WTC11 (cell line): Measurements from ENCODE around the gene HOXD10. TPM values are rescaled to one million over a fixed set of nuclear protein-coding genes. Genes with fewer than 3 reads are reported as not detected.

Experiments used
- ATAC-seq: fragments of 200-7000 bp; cut with Tn5 transposase; 2 replicates; pipeline ENCODE4 v1.10.0; 2021; ENCODE audit warnings: mild to moderate bottlenecking, moderate library complexity
- CTCF ChIA-PET: fragments of 300-600 bp; sonication (Branson Sonifier 250); formaldehyde crosslinking; loops from one replicate; lab custom pipeline; 2021; ENCODE audit warnings: antibody characterized with exemption; lab: Charles Lee
- POLR2A ChIA-PET: fragments of 350-600 bp; sonication (Branson Sonifier 250); formaldehyde crosslinking; loops from one replicate; lab custom pipeline; 2021; ENCODE audit warnings: antibody characterized with exemption; lab: Charles Lee
- DNase-seq: peaks from one replicate; pipeline ENCODE4 v3.0.0; 2021; ENCODE audit warnings: low spot score
- H3K27ac Mint-ChIP-seq: 2 replicates; pipeline ENCODE4 v1.8.0; 2021; ENCODE audit warnings: mixed read lengths
- H3K27me3 Mint-ChIP-seq: 2 replicates; pipeline ENCODE4 v1.8.0; 2021; ENCODE audit warnings: low read depth, mild to moderate bottlenecking, moderate library complexity, mixed read lengths
- H3K36me3 Mint-ChIP-seq: 2 replicates; pipeline ENCODE4 v1.8.0; 2021; ENCODE audit warnings: mixed read lengths
- H3K4me1 Mint-ChIP-seq: 2 replicates; pipeline ENCODE4 v1.8.0; 2022; ENCODE audit warnings: mixed read lengths
- H3K4me3 Mint-ChIP-seq: 2 replicates; pipeline ENCODE4 v1.8.0; 2021; ENCODE audit warnings: mild to moderate bottlenecking, moderate library complexity, mixed read lengths
- H3K9me3 Mint-ChIP-seq: 2 replicates; pipeline ENCODE4 v1.8.0; 2021; ENCODE audit warnings: mixed read lengths
- ATF1 ChIP-seq: sonication (generic); formaldehyde crosslinking; IDR thresholded peaks from 2 replicates; pipeline ENCODE4 v1.8.1; 2023; ENCODE audit warnings: mild to moderate bottlenecking, moderate library complexity, missing genetic modification reagents
- ATF2 ChIP-seq: sonication (generic); formaldehyde crosslinking; IDR thresholded peaks from 2 replicates; pipeline ENCODE4 v1.8.1; 2022; ENCODE audit warnings: low read depth, missing genetic modification reagents, borderline replicate concordance
- CDX4 ChIP-seq: fragments of 250-450 bp; sonication (Bioruptor Pico); IDR thresholded peaks from 2 replicates; pipeline ENCODE4 v1.9.0; 2021; ENCODE audit warnings: moderate library complexity, mild to moderate bottlenecking, inconsistent platforms, borderline replicate concordance
- ETV6 ChIP-seq: sonication (generic); formaldehyde crosslinking; IDR thresholded peaks from 2 replicates; pipeline ENCODE4 v1.8.1; 2022; ENCODE audit warnings: mild to moderate bottlenecking, missing genetic modification reagents
- FOXJ3 ChIP-seq: sonication (generic); formaldehyde crosslinking; IDR thresholded peaks from 2 replicates; pipeline ENCODE4 v1.9.0; 2021; ENCODE audit warnings: missing genetic modification reagents, mild to moderate bottlenecking, borderline replicate concordance
- FOXP1 ChIP-seq: sonication (generic); formaldehyde crosslinking; IDR thresholded peaks from 2 replicates; pipeline ENCODE4 v1.8.0; 2022; ENCODE audit warnings: missing genetic modification reagents, mild to moderate bottlenecking, moderate library complexity, borderline replicate concordance
- IRF2 ChIP-seq: sonication (generic); formaldehyde crosslinking; IDR thresholded peaks from 2 replicates; pipeline ENCODE4 v1.8.0; 2022; ENCODE audit warnings: low read depth, missing genetic modification reagents, borderline replicate concordance
- JAZF1 ChIP-seq: fragments of 250-450 bp; sonication (Bioruptor Pico); IDR thresholded peaks from 2 replicates; pipeline ENCODE4 v1.9.0; 2021; ENCODE audit warnings: moderate library complexity, mild to moderate bottlenecking, inconsistent platforms
- MAX ChIP-seq: sonication (generic); formaldehyde crosslinking; IDR thresholded peaks from 2 replicates; pipeline ENCODE4 v1.8.0; 2022; ENCODE audit warnings: mild to moderate bottlenecking, missing genetic modification reagents
- NFATC4 ChIP-seq: fragments of 250-450 bp; sonication (Bioruptor Pico); IDR thresholded peaks from 2 replicates; pipeline ENCODE4 v1.9.0; 2021; ENCODE audit warnings: mild to moderate bottlenecking
- PREB ChIP-seq: sonication (generic); formaldehyde crosslinking; IDR thresholded peaks from 2 replicates; pipeline ENCODE4 v1.8.1; 2022; ENCODE audit warnings: mild to moderate bottlenecking, missing genetic modification reagents, moderate library complexity, borderline replicate concordance
- RELA ChIP-seq: sonication (generic); formaldehyde crosslinking; IDR thresholded peaks from 2 replicates; pipeline ENCODE4 v1.8.1; 2022; ENCODE audit warnings: missing genetic modification reagents, mild to moderate bottlenecking, borderline replicate concordance
- SMAD3 ChIP-seq: sonication (generic); formaldehyde crosslinking; IDR thresholded peaks from 2 replicates; pipeline ENCODE4 v1.8.0; 2022; ENCODE audit warnings: missing genetic modification reagents, mild to moderate bottlenecking, borderline replicate concordance
- TEAD1 ChIP-seq: sonication (generic); formaldehyde crosslinking; IDR thresholded peaks from 2 replicates; pipeline ENCODE4 v1.8.0; 2022; ENCODE audit warnings: mild to moderate bottlenecking, missing genetic modification reagents
- TEAD4 ChIP-seq: sonication (generic); formaldehyde crosslinking; IDR thresholded peaks from 2 replicates; pipeline ENCODE4 v1.8.0; 2022; ENCODE audit warnings: mild to moderate bottlenecking, missing genetic modification reagents
- ZBTB43 ChIP-seq: sonication (generic); formaldehyde crosslinking; IDR thresholded peaks from 2 replicates; pipeline ENCODE4 v1.8.1; 2023; ENCODE audit warnings: mild to moderate bottlenecking, missing genetic modification reagents
- ZNF396 ChIP-seq: fragments of 250-450 bp; sonication (Bioruptor Pico); IDR thresholded peaks from 2 replicates; pipeline ENCODE4 v1.8.0; 2021; ENCODE audit warnings: mild to moderate bottlenecking, moderate library complexity, borderline replicate concordance
- ZNF416 ChIP-seq: fragments of 250-450 bp; sonication (Bioruptor Pico); IDR thresholded peaks from 2 replicates; pipeline ENCODE4 v1.9.0; 2021; ENCODE audit warnings: mild to moderate bottlenecking, inconsistent platforms
- ZNF512 ChIP-seq: sonication (generic); formaldehyde crosslinking; IDR thresholded peaks from 2 replicates; pipeline ENCODE4 v1.8.1; 2022; ENCODE audit warnings: missing genetic modification reagents, borderline replicate concordance
- ZSCAN18 ChIP-seq: fragments of 250-450 bp; sonication (Bioruptor Pico); IDR thresholded peaks from 2 replicates; pipeline ENCODE4 v2.1.2; 2022; ENCODE audit warnings: mild to moderate bottlenecking, moderate library complexity
- total RNA-seq: library from RNA; stranded (reverse); gene quantifications from 3 replicates; pipeline ENCODE4 v1.2.3, GENCODE V29; 2021

HOXD10 gene
- total RNA-seq, 1 experiment from 2014 or later, result not detected

GRCh38 chr2:176072951-176073904 is 43.4 kb upstream of the HOXD10 start:
- DNase-seq (no peak), ATAC-seq (peak; percentile 57)
- POLR2A ChIA-PET, result interaction anchor here (0.6 kb wide), 1 partner anchor 250 kb away, joined by 3 read pairs; no protein-coding TSS in a partner anchor
- H3K4me3 Mint-ChIP-seq, result no peak overlapping the region
- H3K9me3 Mint-ChIP-seq, result no peaks in the 10 kb centered on the region
- TF ChIP-seq ATF2 (CRISPR knock-in tag), result no peak
- TF ChIP-seq ZNF416 (CRISPR knock-in tag), result no peak
- no peak for TF ChIP-seq TEAD1 (CRISPR knock-in tag)
- TF ChIP-seq CDX4 (CRISPR knock-in tag), result no peak
- no peak for TF ChIP-seq IRF2 (CRISPR knock-in tag)
- TF ChIP-seq JAZF1, result no peak
- no peak for TF ChIP-seq ZSCAN18 (CRISPR knock-in tag)
- no peak for TF ChIP-seq ETV6
- TF ChIP-seq RELA (CRISPR knock-in tag), result no peak
- TF ChIP-seq FOXP1 (CRISPR knock-in tag), result no peak
- TF ChIP-seq ZBTB43 (CRISPR knock-in tag), result no peak
- no peak overlapping the region for H3K27ac Mint-ChIP-seq
- H3K27me3 Mint-ChIP-seq, result peaks cover 100% of the 10 kb centered on the region
- CTCF ChIA-PET, result no interaction called here
- H3K4me1 Mint-ChIP-seq, result peaks cover 26% of the 10 kb centered on the region
- no peaks in the 10 kb centered on the region for H3K36me3 Mint-ChIP-seq

GRCh38 chr2:176074919-176075425 is 41.6 kb upstream of the HOXD10 start:
- Mint-ChIP-seq H3K4me1 (peaks cover 33% of the 10 kb centered on the region), H3K27ac (no peak overlapping the region), H3K9me3 (no peaks in the 10 kb centered on the region), H3K27me3 (peaks cover 100% of the 10 kb centered on the region), H3K4me3 (peak overlapping the region; percentile 36), H3K36me3 (no peaks in the 10 kb centered on the region)
- TF ChIP-seq MAX (CRISPR knock-in tag), result no peak
- ATAC-seq (no peak), DNase-seq (no peak)
- CTCF ChIA-PET, result interaction anchor here (0.8 to 1.9 kb wide), 2 partner anchors 10 to 23 kb away, joined by 3 to 11 read pairs; no protein-coding TSS in a partner anchor
- POLR2A ChIA-PET, result no interaction called here

GRCh38 chr2:176075481-176075880 is 41.1 kb upstream of the HOXD10 start:
- no peak for DNase-seq
- Mint-ChIP-seq H3K4me1 (peaks cover 33% of the 10 kb centered on the region), H3K9me3 (no peaks in the 10 kb centered on the region), H3K27ac (no peak overlapping the region), H3K4me3 (peak overlapping the region; percentile 36), H3K36me3 (no peaks in the 10 kb centered on the region), H3K27me3 (peaks cover 98% of the 10 kb centered on the region)
- POLR2A ChIA-PET, result no interaction called here
- CTCF ChIA-PET, result interaction anchor here (0.8 to 1.9 kb wide), 2 partner anchors 10 to 22 kb away, joined by 3 to 11 read pairs; no protein-coding TSS in a partner anchor
- ATAC-seq, result no peak
- TF ChIP-seq CDX4 (CRISPR knock-in tag) (no peak), FOXJ3 (no peak), PREB (CRISPR knock-in tag) (no peak), ATF1 (CRISPR knock-in tag) (no peak), ZNF512 (CRISPR knock-in tag) (no peak), SMAD3 (CRISPR knock-in tag) (no peak), NFATC4 (CRISPR knock-in tag) (no peak), TEAD4 (no peak), TEAD1 (CRISPR knock-in tag) (no peak), MAX (CRISPR knock-in tag) (no peak), IRF2 (CRISPR knock-in tag) (no peak), ZNF396 (no peak)
